PC-3 (cell line): Measurements from ENCODE around the gene IFT25. TPM values are rescaled to one million over a fixed set of nuclear protein-coding genes. Genes with fewer than 3 reads are reported as not detected.
A peak's percentile ranks its signal among the peaks of the same experiment; 100 is the strongest.

Source experiments
- ATAC-seq: fragments of 200-7000 bp; cut with Tn5 transposase; 2 replicates; pipeline ENCODE4 v1.9.1; 2020; ENCODE audit warnings: mild to moderate bottlenecking, moderate library complexity
- BruUV-seq: library from RNA; stranded (reverse); fragments of 400-500 nt; replicated peaks from 2 replicates; lab custom pipeline; 2021; lab: Mats Ljungman, UMichigan
- CTCF ChIA-PET: fragments of 300-600 bp; sonication (Branson Sonifier 250); formaldehyde crosslinking; loops from one replicate; lab custom pipeline; 2022; ENCODE audit warnings: antibody characterized with exemption; lab: Charles Lee
- POLR2A ChIA-PET: fragments of 300-600 bp; sonication (Branson Sonifier 250); formaldehyde crosslinking; loops from one replicate; lab custom pipeline; 2022; ENCODE audit warnings: antibody characterized with exemption; ENCODE audit not compliant: unreplicated experiment; lab: Charles Lee
- DNase-seq: peaks from one replicate; pipeline ENCODE4 v3.0.0-alpha.2; 2015
- H2AFZ ChIP-seq: fragments of 300-600 bp; sonication (generic); 2 replicates; pipeline ENCODE4 v1.6.0; 2016; ENCODE audit warnings: antibody characterized with exemption, low read length
- H3F3A ChIP-seq: fragments of 300-600 bp; sonication (generic); one replicate; pipeline ENCODE4 v1.6.0; 2017; ENCODE audit warnings: antibody characterized with exemption, low read length, control low read depth, mild to moderate bottlenecking; ENCODE audit not compliant: unreplicated experiment
- H3K27ac ChIP-seq: fragments of 300-600 bp; sonication (generic); 2 replicates; pipeline ENCODE4 v1.5.1; 2016; ENCODE audit warnings: mild to moderate bottlenecking, low read length
- H3K27me3 ChIP-seq: fragments of 300-600 bp; sonication (generic); 2 replicates; pipeline ENCODE4 v1.6.1; 2016; ENCODE audit warnings: low read length, mixed read lengths
- H3K36me3 ChIP-seq: fragments of 300-600 bp; sonication (generic); 2 replicates; pipeline ENCODE4 v1.6.1; 2016; ENCODE audit warnings: low read depth, mixed run types, low read length, mixed read lengths
- H3K4me1 ChIP-seq: fragments of 300-600 bp; sonication (generic); 2 replicates; pipeline ENCODE4 v1.5.1; 2016; ENCODE audit warnings: low read length; ENCODE audit not compliant: insufficient read depth
- H3K4me2 ChIP-seq: fragments of 300-600 bp; sonication (generic); 2 replicates; pipeline ENCODE4 v1.6.0; 2016; ENCODE audit warnings: low read length
- H3K4me3 ChIP-seq: fragments of 300-600 bp; sonication (generic); 2 replicates; pipeline ENCODE4 v1.5.1; 2016; ENCODE audit warnings: mild to moderate bottlenecking, low read length, mixed read lengths
- H3K79me2 ChIP-seq: fragments of 300-600 bp; sonication (generic); 2 replicates; pipeline ENCODE4 v1.6.1; 2017; ENCODE audit warnings: low read length, mixed read lengths
- H3K9ac ChIP-seq: fragments of 300-600 bp; sonication (generic); 2 replicates; pipeline ENCODE4 v1.6.0; 2016; ENCODE audit warnings: mild to moderate bottlenecking, low read length
- H3K9me2 ChIP-seq: fragments of 300-600 bp; sonication (generic); replicated peaks from 2 replicates; pipeline ENCODE4 v1.6.1; 2016; ENCODE audit warnings: mixed run types, low read length, mixed read lengths
- H3K9me3 ChIP-seq: fragments of 300-600 bp; sonication (generic); 2 replicates; pipeline ENCODE4 v1.6.1; 2016; ENCODE audit warnings: low read length, mixed read lengths
- H4K20me1 ChIP-seq: fragments of 300-600 bp; sonication (generic); 2 replicates; pipeline ENCODE4 v1.6.1; 2016; ENCODE audit warnings: low read length, mixed read lengths
- CTCF ChIP-seq: fragments of 300-600 bp; sonication (generic); conservative IDR thresholded peaks from 2 replicates; pipeline ENCODE4 v1.5.1; 2017; ENCODE audit warnings: antibody characterized with exemption, low read depth, mild to moderate bottlenecking, low read length
- EZH2 ChIP-seq: fragments of 300-600 bp; sonication (generic); IDR thresholded peaks from one replicate; pipeline ENCODE4 v1.6.1; 2017; ENCODE audit warnings: antibody characterized with exemption, mild to moderate bottlenecking, low read length; ENCODE audit not compliant: unreplicated experiment
- EZH2phosphoT487 ChIP-seq: fragments of 300-600 bp; sonication (generic); IDR thresholded peaks from 2 replicates; pipeline ENCODE4 v1.6.1; 2018; ENCODE audit warnings: mild to moderate bottlenecking, antibody characterized with exemption, low read length, borderline replicate concordance
- intact Hi-C: fragments of 100-400 bp; cut with micrococcal nuclease; formaldehyde crosslinking; loops from 2 replicates; pipeline ENCODE4 v1.9.0; 2023
- total RNA-seq: library from RNA; depleted of rRNA; stranded (reverse); fragments of >200 nt; gene quantifications from 2 replicates; pipeline ENCODE4 v1.2.3, GENCODE V29; 2014

Gene IFT25
- total RNA-seq, 1 experiment from 2014 or later, result 66.7 TPM

GRCh38 chr1:53890522-53890941, 55.0 kb downstream of the IFT25 start:
- H3F3A ChIP-seq, result no peaks in the 10 kb centered on the region
- intact Hi-C loops, result loop anchor here (2.0 kb wide), 1 partner anchor 54 kb away; the partner anchor contains the start of gene IFT25
- no peaks in the 10 kb centered on the region for H4K20me1 ChIP-seq
- H3K27me3 ChIP-seq, result no peaks in the 10 kb centered on the region
- peak overlapping the region; percentile 85 for H2AFZ ChIP-seq
- no peak for DNase-seq
- ChIA-PET CTCF (no interaction called here), POLR2A (interaction anchor here (1.3 kb wide), 1 partner anchor 55 kb away, joined by 7 read pairs; the partner anchor contains the start of gene IFT25)
- peak overlapping the region; percentile 78 for H3K9ac ChIP-seq
- H3K9me3 ChIP-seq, result no peaks in the 10 kb centered on the region
- peak overlapping the region; percentile 88 for H3K4me2 ChIP-seq
- H3K4me3 ChIP-seq, result peak overlapping the region; percentile 94
- TF ChIP-seq EZH2, result no peak
- no peak for TF ChIP-seq EZH2phosphoT487
- TF ChIP-seq CTCF, result no peak
- peaks cover 15% of the 10 kb centered on the region for H3K4me1 ChIP-seq
- H3K79me2 ChIP-seq, result 0 out of 2 replicates have a peak, but pooled peaks cover 3% of the 10 kb centered on the region
- no peak for ATAC-seq
- no peaks in the 10 kb centered on the region for H3K36me3 ChIP-seq
- H3K27ac ChIP-seq, result peak overlapping the region; percentile 30; the same call in 1 of the 2 replicates
- H3K9me2 ChIP-seq, result no peaks in the 10 kb centered on the region
- no TSS peak for BruUV-seq

DNA sequence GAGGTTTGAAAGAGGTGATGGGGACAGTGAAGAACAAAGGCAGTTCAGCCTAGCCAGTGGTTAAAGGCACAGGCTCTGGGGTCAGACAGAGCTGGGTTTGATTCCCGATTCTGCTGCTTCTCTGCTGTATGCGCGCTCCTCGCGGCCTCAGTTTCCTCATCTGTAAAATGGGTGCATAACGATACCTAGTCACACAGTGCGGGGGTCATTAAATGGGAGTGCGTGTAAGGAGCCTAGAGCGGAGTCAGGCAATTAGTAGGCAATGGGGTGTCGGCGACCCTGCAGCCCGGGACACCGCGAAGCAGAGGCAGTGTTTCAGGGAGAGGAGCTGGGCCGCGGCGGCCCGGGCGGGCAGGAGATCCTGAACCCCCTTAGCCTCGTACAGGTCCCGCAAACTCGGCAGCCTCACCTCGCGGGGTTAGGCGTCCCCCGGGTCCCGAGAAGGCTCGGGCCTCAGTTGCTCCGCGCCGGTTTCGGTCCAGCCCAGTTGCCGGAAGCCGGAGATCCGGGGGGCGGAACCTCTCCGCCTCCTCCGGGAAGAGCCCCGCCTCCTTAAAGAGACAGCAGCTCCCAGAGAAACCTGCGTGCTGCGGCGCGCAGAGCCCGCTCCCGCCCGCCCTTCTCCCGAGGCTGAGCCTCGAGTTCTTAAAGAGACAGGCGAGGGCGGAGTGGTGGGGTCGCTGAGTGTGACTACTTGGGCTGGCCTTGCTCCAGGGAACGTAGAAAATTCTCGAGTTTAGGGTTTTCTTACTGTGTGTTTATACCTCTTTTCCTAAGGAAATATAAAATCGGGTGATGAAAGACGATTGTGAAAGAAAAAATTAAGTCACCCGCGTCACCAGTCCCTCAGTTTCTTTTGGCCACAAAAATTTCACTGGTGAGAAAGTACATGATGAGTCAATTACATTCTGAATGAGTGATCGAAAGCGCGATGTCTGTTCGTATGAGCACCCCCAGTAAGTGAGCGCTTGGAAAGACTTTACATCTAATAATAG, 55.9 kb downstream of the IFT25 start, which contains the start of gene YIPF1:
Gene YIPF1, minus strand, starts transcription at position 494 of the 995 bp plus-strand sequence. CDS start 860 bp downstream, outside the sequence.
- Histone ChIP-seq H3K79me2 (0 out of 2 replicates have a peak, but pooled peaks cover 3% of the 10 kb centered on the region), H3K27me3 (no peaks in the 10 kb centered on the region), H3F3A (no peaks in the 10 kb centered on the region), H3K9me2 (no peaks in the 10 kb centered on the region), H2AFZ (peak within 1 kb of the TSS; percentile 85), H3K9me3 (no peaks in the 10 kb centered on the region), H4K20me1 (no peaks in the 10 kb centered on the region), H3K9ac (peak within 1 kb of the TSS; percentile 78), H3K4me2 (peak within 1 kb of the TSS; percentile 88), H3K27ac (peak within 1 kb of the TSS; percentile 30), H3K4me3 (peak within 1 kb of the TSS; percentile 94), H3K36me3 (no peaks in the 10 kb centered on the region), H3K4me1 (peaks cover 15% of the 10 kb centered on the region)
- intact Hi-C loops, result loop anchor here (2.0 kb wide), 1 partner anchor 55 kb away; the partner anchor contains the start of gene IFT25
- TF ChIP-seq CTCF (no peak), EZH2 (no peak), EZH2phosphoT487 (no peak)
- BruUV-seq, result TSS peak; percentile 62
- peak; percentile 91 for DNase-seq
- peak; percentile 99 for ATAC-seq
- CTCF ChIA-PET, result no interaction called here
- POLR2A ChIA-PET, result interaction anchor here (0.6 to 1.3 kb wide), 3 partner anchors 56 to 403 kb away, joined by 4 to 7 read pairs (median 4); partner anchors contain the start of gene IFT25
